ENCODE results near the gene TINAG.

The TINAG gene

GRCh38 chr6:54308289-54308985 lies at the start of gene TINAG:
TSS of gene TINAG (plus strand) at chr6:54308441. CDS start at chr6:54308551, 110 bp downstream.
- H3K4me3 ChIP-seq (ENCODE audit: low read length) = no peak within 1 kb of the TSS
- TF ChIP-seq CTCF (IDR thresholded peaks at IDR 0.05; ENCODE audit: insufficient read depth, low read depth, low read length, missing control alignments) = no peak
- DNase-seq (ENCODE audit: low read depth) = no peak

GRCh38 chr6:54260025-54260424 lies 48.2 kb upstream of the TINAG start:
- no peak for TF ChIP-seq CTCF (IDR thresholded peaks at IDR 0.05; ENCODE audit: insufficient read depth, low read depth, low read length, missing control alignments)
- no peak for DNase-seq (ENCODE audit: low read depth)

GRCh38 chr6:54262499-54262898 lies 45.7 kb upstream of the TINAG start:
- TF ChIP-seq CTCF (IDR thresholded peaks at IDR 0.05; ENCODE audit: insufficient read depth, low read depth, low read length, missing control alignments) = no peak
- no peak for DNase-seq (ENCODE audit: low read depth)
- H3K4me3 ChIP-seq (ENCODE audit: low read length) = no peak overlapping the region

More at GRCh38 chr6:54260025-54260424, 48.2 kb upstream of the TINAG start:
- no peak overlapping the region for H3K4me3 ChIP-seq (ENCODE audit: low read length)

- TF ChIP-seq CTCF (IDR thresholded peaks at IDR 0.05; ENCODE audit: insufficient read depth, low read depth, low read length, missing control alignments) = no peak
- no peak for DNase-seq (ENCODE audit: low read depth)
- H3K4me3 ChIP-seq (ENCODE audit: low read length) = no peak overlapping the region
These were observed 45.3 kb upstream of the TINAG start for GRCh38 chr6:54262971-54263370.

- no peak for DNase-seq (ENCODE audit: low read depth)
- H3K4me3 ChIP-seq (ENCODE audit: low read length) = no peak overlapping the region
- TF ChIP-seq CTCF (IDR thresholded peaks at IDR 0.05; ENCODE audit: insufficient read depth, low read depth, low read length, missing control alignments) = no peak
These were observed 43.5 kb upstream of the TINAG start for GRCh38 chr6:54264581-54265272.

GRCh38 chr6:54266400-54266923 lies 41.8 kb upstream of the TINAG start:
- no peak for DNase-seq (ENCODE audit: low read depth)
- TF ChIP-seq CTCF (IDR thresholded peaks at IDR 0.05; ENCODE audit: insufficient read depth, low read depth, low read length, missing control alignments) = no peak
- H3K4me3 ChIP-seq (ENCODE audit: low read length) = no peak overlapping the region
